OCI-LY3 (cell line): ENCODE results near the gene FHOD1.

Experiments
- H2AFZ ChIP-seq: fragments of 200-600, 300-600 bp; shearing (Covaris generic); 2 replicates; pipeline ENCODE4 v1.6.0; 2014; ENCODE audit warnings: antibody characterized with exemption, low read depth, low read length
- H3K27ac ChIP-seq: fragments of 200-600, 300-600 bp; sonication (generic); 2 replicates; pipeline ENCODE4 v1.5.1; 2014; ENCODE audit warnings: mild to moderate bottlenecking, low read length, moderate library complexity, mixed read lengths
- H3K27me3 ChIP-seq: fragments of 200-600, 300-600 bp; sonication (generic); 2 replicates; pipeline ENCODE4 v1.6.1; 2014; ENCODE audit warnings: low read depth, low read length, mixed read lengths
- H3K36me3 ChIP-seq: fragments of 200-600, 300-600 bp; sonication (generic); replicated peaks from 2 replicates; pipeline ENCODE3; 2014; ENCODE audit warnings: low read depth, low read length, mixed read lengths
- H3K4me1 ChIP-seq: fragments of 300-600, 200-600 bp; sonication (generic); 2 replicates; pipeline ENCODE4 v1.6.1; 2014; ENCODE audit warnings: low read length, mixed read lengths
- H3K4me2 ChIP-seq: fragments of 200-600, 300-600 bp; sonication (generic); 2 replicates; pipeline ENCODE4 v1.6.1; 2014; ENCODE audit warnings: low read length, mixed read lengths
- H3K4me3 ChIP-seq: fragments of 300-600, 200-600 bp; sonication (generic); 2 replicates; pipeline ENCODE4 v1.5.1; 2014; ENCODE audit warnings: antibody characterized with exemption, mild to moderate bottlenecking, low read length, moderate library complexity
- H3K79me2 ChIP-seq: fragments of 300-600, 200-600 bp; shearing (Covaris generic); 2 replicates; pipeline ENCODE4 v1.6.1; 2014; ENCODE audit warnings: mild to moderate bottlenecking, low read length, mixed read lengths
- H3K9ac ChIP-seq: fragments of 300-600, 200-600 bp; shearing (Covaris generic); 2 replicates; pipeline ENCODE4 v1.6.0; 2014; ENCODE audit warnings: mild to moderate bottlenecking, low read length, moderate library complexity
- H3K9me3 ChIP-seq: fragments of 200-600, 300-600 bp; shearing (Covaris generic); 2 replicates; pipeline ENCODE4 v1.6.1; 2014; ENCODE audit warnings: low read length, mixed read lengths; ENCODE audit not compliant: insufficient read depth
- H4K20me1 ChIP-seq: fragments of 200-600, 300-600 bp; sonication (generic); 2 replicates; pipeline ENCODE4 v1.6.1; 2016; ENCODE audit warnings: low read length, mixed read lengths; ENCODE audit not compliant: insufficient read depth
- CTCF ChIP-seq: fragments of 200-600, 300-600 bp; sonication (generic); IDR thresholded peaks from 2 replicates; pipeline ENCODE4 v1.5.1; 2014; ENCODE audit warnings: antibody characterized with exemption, low read length, low read depth
- EZH2phosphoT487 ChIP-seq: fragments of 200-600 bp; shearing (Covaris generic); IDR thresholded peaks from 2 replicates; pipeline ENCODE4 v1.6.1; 2018; ENCODE audit warnings: antibody characterized with exemption, mixed run types, low read depth

FHOD1 gene

GRCh38 chr16:67249178-67250044, 2.1 kb upstream of the FHOD1 start:
- Histone ChIP-seq H3K27ac (no peak overlapping the region), H3K79me2 (peaks cover 7% of the 10 kb centered on the region), H3K9me3 (no peaks in the 10 kb centered on the region), H3K4me2 (peak overlapping the region; percentile 97), H4K20me1 (no peaks in the 10 kb centered on the region), H3K36me3 (no peaks in the 10 kb centered on the region), H3K9ac (peak overlapping the region; percentile 90), H3K4me1 (peaks cover 30% of the 10 kb centered on the region), H3K27me3 (no peaks in the 10 kb centered on the region), H3K4me3 (peak overlapping the region; percentile 95), H2AFZ (peak overlapping the region; percentile 56)
- no peak for TF ChIP-seq CTCF
- no peak for TF ChIP-seq EZH2phosphoT487

- H2AFZ ChIP-seq: peak within 1 kb of the TSS; percentile 71
Observed at GRCh38 chr16:67248401-67249177, 1.3 kb upstream of the FHOD1 start, which contains the start of gene SLC9A5. Gene SLC9A5 (plus strand): TSS chr16:67248979. CDS start chr16:67249015, 36 bp downstream.

GRCh38 chr16:67248073-67248400, 756 bp upstream of the FHOD1 start:
- H3K9me3 ChIP-seq: no peaks in the 10 kb centered on the region
- H3K36me3 ChIP-seq: no peaks in the 10 kb centered on the region
- H3K4me3 ChIP-seq: peak overlapping the region; percentile 95
- H2AFZ ChIP-seq: peak overlapping the region; percentile 71; the same call in 1 of the 2 replicates
- no peak for TF ChIP-seq EZH2phosphoT487
- TF ChIP-seq CTCF: no peak
- peak overlapping the region; percentile 90 for H3K9ac ChIP-seq
- H3K4me2 ChIP-seq: peak overlapping the region; percentile 97
- H3K27ac ChIP-seq: no peak overlapping the region
- peaks cover 40% of the 10 kb centered on the region for H3K4me1 ChIP-seq
- H4K20me1 ChIP-seq: no peaks in the 10 kb centered on the region
- peaks cover 16% of the 10 kb centered on the region for H3K79me2 ChIP-seq
- H3K27me3 ChIP-seq: no peaks in the 10 kb centered on the region

More at GRCh38 chr16:67248401-67249177, 1.3 kb upstream of the FHOD1 start, which contains the start of gene SLC9A5:
- TF ChIP-seq CTCF (peak; percentile 25; the same call in 1 of the 2 replicates), EZH2phosphoT487 (no peak)
- peaks cover 38% of the 10 kb centered on the region for H3K4me1 ChIP-seq
- peak within 1 kb of the TSS; percentile 97 for H3K4me2 ChIP-seq
- H3K9ac ChIP-seq: peak within 1 kb of the TSS; percentile 90
- peak within 1 kb of the TSS; percentile 19 for H3K27ac ChIP-seq
- no peaks in the 10 kb centered on the region for H3K36me3 ChIP-seq
- H3K27me3 ChIP-seq: no peaks in the 10 kb centered on the region
- peak within 1 kb of the TSS; percentile 95 for H3K4me3 ChIP-seq
- H4K20me1 ChIP-seq: no peaks in the 10 kb centered on the region
- H3K9me3 ChIP-seq: no peaks in the 10 kb centered on the region
- H3K79me2 ChIP-seq: peaks cover 13% of the 10 kb centered on the region

GRCh38 chr16:67246756-67247191, 507 bp downstream of the FHOD1 start:
- Histone ChIP-seq H3K9me3 (no peaks in the 10 kb centered on the region), H3K36me3 (no peaks in the 10 kb centered on the region), H3K27ac (peak overlapping the region; percentile 54), H2AFZ (peak overlapping the region; percentile 1; the same call in 1 of the 2 replicates), H3K4me1 (peaks cover 40% of the 10 kb centered on the region), H3K79me2 (peaks cover 20% of the 10 kb centered on the region), H3K27me3 (no peaks in the 10 kb centered on the region), H4K20me1 (0 out of 2 replicates have a peak, but pooled peaks cover 2% of the 10 kb centered on the region), H3K4me2 (peak overlapping the region; percentile 73), H3K9ac (peak overlapping the region; percentile 73), H3K4me3 (peak overlapping the region; percentile 95)
- TF ChIP-seq CTCF (no peak), EZH2phosphoT487 (no peak)
